ENCODE results near the gene AGBL1. TPM values are rescaled to one million over a fixed set of nuclear protein-coding genes. Genes with fewer than 3 reads are reported as not detected.

AGBL1 gene
- total RNA-seq, 3 donors from 2014 or later = 0.10 to 0.32 TPM; not detected in 1

GRCh38 chr15:86255247-86255646, 175.6 kb downstream of the AGBL1 start:
- no peak for TF ChIP-seq CTCF (IDR thresholded peaks at IDR 0.05)
- DNase-seq (no peak), ATAC-seq (no peak)
- Histone ChIP-seq H3K4me3 (no peak overlapping the region), H3K36me3 (ENCODE audit: low read depth) (no peaks in the 10 kb centered on the region), H3K4me1 (ENCODE audit: low read depth) (no peaks in the 10 kb centered on the region), H3K9me3 (no peaks in the 10 kb centered on the region)
- intact Hi-C loops (cut with DNase I, micrococcal nuclease) = no loop called here

- H3K4me3 ChIP-seq = no peak overlapping the region
- TF ChIP-seq CTCF (IDR thresholded peaks at IDR 0.05) = no peak
- H3K9me3 ChIP-seq = no peaks in the 10 kb centered on the region
- ATAC-seq = no peak
- no peak for DNase-seq
- no peaks in the 10 kb centered on the region for H3K4me1 ChIP-seq (ENCODE audit: low read depth)
- no peaks in the 10 kb centered on the region for H3K36me3 ChIP-seq (ENCODE audit: low read depth)
- intact Hi-C loops (cut with DNase I, micrococcal nuclease) = no loop called here
Observed at GRCh38 chr15:86256628-86257027, 177.0 kb downstream of the AGBL1 start.

GRCh38 chr15:86259589-86259988, 179.9 kb downstream of the AGBL1 start:
- H3K9me3 ChIP-seq = no peaks in the 10 kb centered on the region
- no peak overlapping the region for H3K4me3 ChIP-seq
- ATAC-seq = no peak
- TF ChIP-seq CTCF (IDR thresholded peaks at IDR 0.05) = no peak
- H3K4me1 ChIP-seq (ENCODE audit: low read depth) = no peaks in the 10 kb centered on the region
- intact Hi-C loops (cut with DNase I, micrococcal nuclease) = no loop called here
- no peak for DNase-seq
- no peaks in the 10 kb centered on the region for H3K36me3 ChIP-seq (ENCODE audit: low read depth)

- Histone ChIP-seq H3K9me3 (no peaks in the 10 kb centered on the region), H3K4me1 (ENCODE audit: low read depth) (no peaks in the 10 kb centered on the region), H3K4me3 (no peak overlapping the region), H3K36me3 (ENCODE audit: low read depth) (no peaks in the 10 kb centered on the region)
- no peak for ATAC-seq
- no peak for DNase-seq
- intact Hi-C loops (cut with DNase I, micrococcal nuclease) = no loop called here
- TF ChIP-seq CTCF (IDR thresholded peaks at IDR 0.05) = no peak
Observed at GRCh38 chr15:86263230-86263629, 183.6 kb downstream of the AGBL1 start.

- no peaks in the 10 kb centered on the region for H3K9me3 ChIP-seq
- intact Hi-C loops (cut with DNase I, micrococcal nuclease) = no loop called here
Observed at GRCh38 chr15:86266896-86267484, 187.3 kb downstream of the AGBL1 start.

More at GRCh38 chr15:86266896-86267484, 187.3 kb downstream of the AGBL1 start:
- Histone ChIP-seq H3K4me1 (ENCODE audit: low read depth) (no peaks in the 10 kb centered on the region), H3K4me3 (no peak overlapping the region), H3K36me3 (ENCODE audit: low read depth) (no peaks in the 10 kb centered on the region)
- TF ChIP-seq CTCF (IDR thresholded peaks at IDR 0.05) = no peak
- ATAC-seq (no peak), DNase-seq (no peak)

Data from mucosa of descending colon (tissue), 3 donors.